Gastroesophageal sphincter (tissue), 4 donors: ENCODE data around the gene UBE2J2. TPM values are rescaled to one million over a fixed set of nuclear protein-coding genes. Genes with fewer than 3 reads are reported as not detected.

Source experiments
- ATAC-seq: fragments of 150-250 bp; one replicate; pipeline ENCODE4 v1.9.1; 2016; ENCODE audit warnings: mild to moderate bottlenecking, moderate library complexity
- H3K27ac ChIP-seq, 4 donors: fragments of 200-600 bp; sonication (generic) in 3 of 4; 1 replicate in 3 of 4; 2 replicates in 1 of 4; pipeline ENCODE4 v1.5.1; 2016 to 2019
- H3K27me3 ChIP-seq: fragments of 200-600 bp; sonication (generic); one replicate; pipeline ENCODE4 v1.5.1; 2019
- H3K36me3 ChIP-seq, 2 donors: fragments of 200-600 bp; sonication (generic); one replicate each; pipeline ENCODE4 v1.5.1; 2019; ENCODE audit warnings: control low read depth in 1 of 2
- H3K4me1 ChIP-seq, 3 donors: fragments of 200-600 bp; sonication (generic); 1 replicate in 2 of 3; 2 replicates in 1 of 3; pipeline ENCODE4 v1.5.1; 2016 to 2019; ENCODE audit warnings: control low read depth in 2 of 3
- H3K4me3 ChIP-seq, 2 donors: fragments of 200-600 bp; sonication (generic); one replicate each; pipeline ENCODE4 v1.5.1; 2019; ENCODE audit warnings: mild to moderate bottlenecking in 1 of 2, moderate library complexity in 1 of 2
- H3K9me3 ChIP-seq, 3 donors: fragments of 200-600 bp; sonication (generic); one replicate each; pipeline ENCODE4 v1.5.1; 2017 to 2019; ENCODE audit warnings: control low read depth in 2 of 3
- CTCF ChIP-seq, 4 experiments: fragments of 200-600 bp in 2 of 4; fragments of 450-650 bp in 2 of 4; sonication (generic) in 1 of 4; IDR thresholded peaks; one replicate each; pipeline ENCODE4 v1.5.1; 2017 to 2019; ENCODE audit warnings: antibody characterized with exemption in 4 of 4, mild to moderate bottlenecking in 2 of 4, moderate library complexity in 2 of 4
- EP300 ChIP-seq: sonication (generic); formaldehyde crosslinking; IDR thresholded peaks from one replicate; pipeline ENCODE4 v1.6.1; 2017; ENCODE audit warnings: antibody characterized with exemption, mild to moderate bottlenecking
- POLR2A ChIP-seq, 2 donors: fragments of 450-650 bp; IDR thresholded peaks; one replicate each; pipeline ENCODE4 v1.6.1; 2017; ENCODE audit warnings: antibody characterized with exemption in 2 of 2, mild to moderate bottlenecking in 2 of 2, moderate library complexity in 1 of 2
- POLR2AphosphoS5 ChIP-seq: sonication (generic); formaldehyde crosslinking; IDR thresholded peaks from one replicate; pipeline ENCODE4 v1.6.1; 2017; ENCODE audit warnings: antibody characterized with exemption
- WGBS, 2 donors: methylation state at CpG; one replicate each; pipeline ENCODE4 v1.1.5; 2018; ENCODE audit warnings: low coverage in 1 of 2; 5-methylcytosine and 5-hydroxymethylcytosine counted together
- total RNA-seq, 4 donors: library from RNA; depleted of rRNA; stranded (reverse); fragments of >200 nt; gene quantifications; one replicate each; pipeline ENCODE4 v1.1.0, GENCODE V29; 2016

UBE2J2 gene
- total RNA-seq, 4 donors from 2014 or later = 28.1 to 47.0 (median 37.9) TPM

GRCh38 chr1:1273209-1273511 lies 494 bp downstream of the UBE2J2 start:
- H3K9me3 ChIP-seq = no peaks in the 10 kb centered on the region
- peak overlapping the region; percentile 18 to 89 (median 86) for H3K27ac ChIP-seq
- H3K4me3 ChIP-seq = peak overlapping the region; percentile 90 to 99
- H3K36me3 ChIP-seq = peaks cover 0 to 10% of the 10 kb centered on the region in 2 donors
- no peaks in the 10 kb centered on the region for H3K27me3 ChIP-seq
- ATAC-seq = no peak
- no CpG with 5 or more reads among the region's 31 CpGs for WGBS, 2 donors
- peaks cover 6 to 62% (median 35%) of the 10 kb centered on the region in 3 donors for H3K4me1 ChIP-seq
- TF ChIP-seq CTCF (IDR thresholded peaks at IDR 0.05) (no peak), EP300 (no peak), POLR2A (IDR thresholded peaks at IDR 0.05) (no peak), POLR2AphosphoS5 (no peak)

GRCh38 chr1:1272341-1273208 lies 1.1 kb downstream of the UBE2J2 start:
- no peak for ATAC-seq
- Histone ChIP-seq H3K27me3 (no peaks in the 10 kb centered on the region), H3K4me3 (peak overlapping the region; percentile 90 to 99), H3K9me3 (no peaks in the 10 kb centered on the region), H3K36me3 (peaks cover 0 to 16% of the 10 kb centered on the region in 2 donors), H3K27ac (peak overlapping the region in 2 of 4 donors; percentile 86 to 89), H3K4me1 (peaks cover 6 to 67% (median 35%) of the 10 kb centered on the region in 3 donors)
- TF ChIP-seq EP300 (no peak), POLR2A (IDR thresholded peaks at IDR 0.05) (no peak), POLR2AphosphoS5 (no peak), CTCF (IDR thresholded peaks at IDR 0.05) (no peak)
- 46 to 60% methylated on average over 3 of the region's 43 CpGs for whole genome bisulfite sequencing, 2 donors

GRCh38 chr1:1270813-1271212 lies 2.8 kb downstream of the UBE2J2 start:
- H3K4me3 ChIP-seq = peak overlapping the region in 1 of 2 donors; percentile 14
- ATAC-seq = no peak
- peaks cover 6 to 67% (median 35%) of the 10 kb centered on the region in 3 donors for H3K4me1 ChIP-seq

GRCh38 chr1:1268284-1268682 lies 5.4 kb downstream of the UBE2J2 start:
- Histone ChIP-seq H3K36me3 (peaks cover 0 to 58% of the 10 kb centered on the region in 2 donors), H3K4me1 (peaks cover 6 to 54% (median 29%) of the 10 kb centered on the region in 3 donors), H3K9me3 (no peaks in the 10 kb centered on the region), H3K27ac (no peak overlapping the region), H3K27me3 (no peaks in the 10 kb centered on the region), H3K4me3 (no peak overlapping the region)
- TF ChIP-seq POLR2A (IDR thresholded peaks at IDR 0.05) (no peak), CTCF (IDR thresholded peaks at IDR 0.05) (no peak), POLR2AphosphoS5 (no peak), EP300 (no peak)
- WGBS, 2 donors = 100% methylated on average over 1 to 4 of the region's 13 CpGs
- no peak for ATAC-seq

More at GRCh38 chr1:1270813-1271212, 2.8 kb downstream of the UBE2J2 start:
- Histone ChIP-seq H3K27ac (peak overlapping the region in 1 of 4 donors; percentile 18), H3K9me3 (no peaks in the 10 kb centered on the region), H3K36me3 (peaks cover 0 to 33% of the 10 kb centered on the region in 2 donors), H3K27me3 (no peaks in the 10 kb centered on the region)
- 67% methylated on average over 6 of the region's 7 CpGs; no CpG with 5 or more reads in 1 of the 2 donors for WGBS, 2 donors
- TF ChIP-seq EP300 (no peak), POLR2AphosphoS5 (no peak), POLR2A (IDR thresholded peaks at IDR 0.05) (no peak), CTCF (IDR thresholded peaks at IDR 0.05) (no peak)
